Renal cortical epithelial cell (primary cell): ENCODE measurements around the gene TREML4. TPM values are rescaled to one million over a fixed set of nuclear protein-coding genes. Genes with fewer than 3 reads are reported as not detected.

Experiments used
- DNase-seq: peaks from one replicate; pipeline ENCODE4 v3.0.0-alpha.2; 2011; ENCODE audit warnings: low read depth
- total RNA-seq: library from RNA; depleted of rRNA; stranded (reverse); fragments of >200 nt; gene quantifications from 2 replicates; pipeline ENCODE4 v1.2.3, GENCODE V29; 2014

Gene TREML4
- total RNA-seq, 1 donor from 2014 or later, result not detected

DNA sequence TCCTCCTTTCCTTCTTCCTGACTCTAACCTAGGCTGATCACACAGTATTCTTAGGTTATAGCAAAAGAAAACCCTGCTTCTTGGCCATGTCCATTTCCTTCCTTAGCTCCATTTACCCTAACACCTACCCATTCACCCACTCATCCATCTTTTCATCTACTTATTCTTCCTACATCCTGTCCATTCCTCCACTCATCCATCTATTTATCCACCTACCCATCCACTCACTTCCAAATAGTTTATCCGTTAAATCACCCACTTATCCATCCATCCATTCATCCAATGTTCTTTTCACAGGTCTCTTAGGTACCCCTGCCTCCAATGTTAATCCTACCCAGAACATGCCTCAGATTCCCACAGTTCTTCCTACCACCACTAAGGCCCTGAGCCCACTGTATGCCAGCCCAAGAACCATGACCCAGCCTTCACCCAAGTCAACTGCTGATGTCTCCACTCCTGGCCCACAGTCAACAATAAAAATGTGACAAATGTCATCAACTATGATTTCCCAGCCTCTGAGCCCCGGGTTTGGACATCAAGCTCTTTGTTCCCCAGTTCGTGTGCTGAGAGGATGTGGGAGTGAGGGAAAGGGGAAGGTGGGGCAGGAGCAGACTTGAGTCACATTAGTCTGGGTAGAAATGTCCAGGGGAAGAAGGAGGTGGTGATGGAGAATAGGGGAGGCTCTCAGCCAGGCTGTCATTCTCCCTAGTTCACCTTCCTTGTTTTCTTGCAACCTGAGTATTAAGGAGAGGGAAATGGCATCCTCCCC lies 24.4 kb downstream of the TREML4 start:
- no peak for DNase-seq

DNA sequence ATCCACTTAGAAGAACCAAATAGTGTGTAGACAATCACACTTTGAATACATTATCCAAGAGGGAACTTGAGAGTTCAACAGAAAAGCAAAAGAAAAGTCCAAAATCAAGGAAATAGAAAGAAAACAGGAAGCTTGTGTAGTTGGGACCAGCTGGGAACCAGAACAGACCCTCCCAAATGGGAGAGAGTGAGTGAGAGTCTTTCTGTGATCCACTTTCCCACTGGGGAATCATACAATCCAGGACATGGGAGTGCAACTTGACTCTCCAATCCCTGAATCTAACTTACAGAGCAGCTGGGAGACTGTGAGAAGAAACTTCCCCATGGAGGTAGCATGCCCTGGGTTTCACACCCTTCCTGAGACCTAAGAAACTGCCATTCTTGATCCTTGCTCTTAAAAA lies 27.0 kb downstream of the TREML4 start:
- no peak for DNase-seq

DNA sequence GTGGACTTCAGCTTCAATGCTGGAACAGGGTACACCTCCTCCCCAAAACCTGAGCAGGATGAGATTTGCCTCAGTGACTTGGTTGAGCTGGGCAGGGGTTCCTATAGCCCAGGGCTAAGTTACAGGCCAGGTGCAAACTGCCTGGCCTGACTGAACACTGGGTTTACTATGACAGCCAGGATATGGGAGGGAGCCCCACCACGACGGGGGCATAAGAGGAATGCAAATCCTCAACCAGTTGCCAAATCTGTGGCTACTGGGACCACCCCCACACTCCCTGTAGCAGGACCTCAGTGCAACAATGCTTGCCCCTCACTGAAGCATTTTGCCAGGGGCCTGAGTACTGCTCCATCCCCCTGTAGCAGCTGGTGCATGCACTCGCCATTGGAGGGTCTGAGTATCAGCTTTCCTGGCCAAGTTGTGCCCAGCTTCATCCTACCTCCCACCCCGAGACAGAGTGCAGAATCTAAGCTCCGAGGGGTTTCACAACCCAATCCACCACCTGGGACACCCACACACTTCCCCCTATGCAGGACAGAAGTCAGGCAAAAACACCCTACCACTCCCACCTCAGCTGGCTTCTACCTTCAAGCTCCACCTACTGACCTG lies 27.6 kb downstream of the TREML4 start:
- DNase-seq, result no peak

DNA sequence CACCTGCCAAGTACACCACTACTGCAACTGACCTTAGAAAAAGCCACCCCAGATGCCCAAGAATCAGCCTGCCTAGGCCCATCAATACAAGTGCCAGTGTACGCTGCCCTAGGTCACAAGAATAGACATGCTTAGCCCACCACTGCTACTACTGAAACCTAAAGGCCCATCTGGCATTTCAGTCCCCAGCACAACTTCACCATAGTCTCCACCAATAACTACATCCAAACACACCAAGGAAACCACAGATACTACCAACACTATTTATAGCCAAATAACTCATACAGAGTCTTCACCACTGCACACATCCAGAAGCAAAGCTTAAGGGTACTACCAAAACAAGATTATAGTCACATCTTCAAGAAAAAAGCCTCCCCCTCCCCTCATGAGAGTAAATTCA lies 28.2 kb downstream of the TREML4 start:
- no peak for DNase-seq

DNA sequence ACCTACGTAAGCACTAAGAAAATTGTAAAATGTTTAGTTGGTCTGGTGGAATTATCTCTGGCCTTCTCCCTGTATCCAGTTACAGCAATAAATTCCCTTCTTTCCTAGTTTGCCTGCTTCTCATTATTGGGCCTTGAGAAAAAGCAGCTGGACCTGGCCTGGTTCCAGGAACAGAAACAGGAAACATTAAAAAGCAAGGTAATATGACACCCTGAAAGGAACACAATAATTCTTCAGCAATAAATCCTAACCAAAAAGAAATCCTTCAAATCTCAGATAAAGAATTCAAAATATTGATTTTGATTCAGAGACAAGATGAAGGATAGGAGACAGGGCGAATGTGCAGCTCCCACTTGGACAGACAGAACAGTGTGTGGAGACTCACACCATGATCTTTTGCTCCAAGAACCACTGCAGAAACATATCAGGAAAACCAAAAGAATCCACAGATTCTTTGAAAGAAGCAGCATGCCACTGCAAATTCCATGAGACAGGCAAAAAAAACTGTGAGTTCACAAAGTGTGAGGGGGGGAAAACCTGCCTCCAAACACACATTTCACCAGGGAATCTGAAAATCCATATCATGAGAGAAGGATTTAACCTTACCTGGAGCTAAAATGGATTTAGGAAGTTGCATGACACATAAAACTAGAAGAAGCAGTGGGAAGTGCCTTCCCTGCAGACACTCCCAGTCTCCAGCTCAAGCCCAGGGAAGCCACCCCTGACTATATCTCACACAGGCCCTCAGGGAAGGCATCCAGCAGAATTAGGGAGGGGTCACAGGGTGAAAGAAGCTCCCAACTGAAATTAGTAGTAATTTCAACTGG lies 29.4 kb downstream of the TREML4 start:
- peak; percentile 31 for DNase-seq

DNA sequence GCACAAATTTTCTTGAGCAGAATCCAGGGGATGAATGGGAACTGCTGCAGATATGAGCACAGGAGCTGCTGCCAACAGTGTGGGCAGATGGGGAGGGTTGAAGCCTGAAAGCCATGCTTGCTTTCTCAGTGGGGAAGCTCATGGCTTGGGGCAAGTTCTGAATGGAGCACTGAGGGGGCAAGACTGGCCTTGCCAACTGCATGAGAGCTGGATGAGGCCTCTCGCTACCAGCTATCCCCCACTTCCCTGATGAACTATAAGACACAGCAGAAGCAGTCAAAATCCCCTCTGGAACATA lies 30.0 kb downstream of the TREML4 start:
- no peak for DNase-seq

DNA sequence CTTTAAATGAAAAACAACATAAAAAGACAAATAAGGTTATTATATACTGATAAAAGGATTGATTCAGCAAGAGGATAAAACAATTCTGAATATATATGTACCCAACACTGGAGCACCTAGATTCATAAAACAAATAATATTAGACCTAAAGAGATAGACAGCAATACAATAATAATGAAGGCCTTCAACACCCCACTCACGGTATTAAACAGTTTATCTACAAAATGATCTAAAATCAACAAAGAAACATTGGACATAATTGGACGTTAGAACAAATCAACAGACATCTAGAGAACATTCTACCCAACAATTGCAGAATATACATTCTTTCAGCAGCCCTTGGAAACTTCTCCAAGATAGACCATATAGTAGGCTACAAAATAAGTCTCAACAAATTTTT lies 34.3 kb downstream of the TREML4 start:
- no peak for DNase-seq

DNA sequence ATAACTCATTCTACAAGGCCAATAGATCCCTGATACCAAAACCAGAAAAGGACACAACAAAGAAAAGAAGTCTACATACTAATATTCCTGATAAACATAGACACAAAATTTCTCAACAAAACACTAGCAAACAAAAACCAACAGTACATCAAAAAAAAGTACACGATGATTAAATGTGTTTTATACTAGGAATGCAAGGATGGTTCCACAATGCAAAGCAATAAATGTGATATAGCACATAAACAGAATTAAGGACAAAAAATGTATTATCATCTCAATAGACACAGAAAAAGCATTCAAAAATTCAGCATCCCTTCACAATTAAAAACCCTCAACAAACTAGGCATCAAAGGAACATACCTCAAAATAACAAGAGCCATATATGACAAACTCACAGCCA lies 35.1 kb downstream of the TREML4 start:
- no peak for DNase-seq

DNA sequence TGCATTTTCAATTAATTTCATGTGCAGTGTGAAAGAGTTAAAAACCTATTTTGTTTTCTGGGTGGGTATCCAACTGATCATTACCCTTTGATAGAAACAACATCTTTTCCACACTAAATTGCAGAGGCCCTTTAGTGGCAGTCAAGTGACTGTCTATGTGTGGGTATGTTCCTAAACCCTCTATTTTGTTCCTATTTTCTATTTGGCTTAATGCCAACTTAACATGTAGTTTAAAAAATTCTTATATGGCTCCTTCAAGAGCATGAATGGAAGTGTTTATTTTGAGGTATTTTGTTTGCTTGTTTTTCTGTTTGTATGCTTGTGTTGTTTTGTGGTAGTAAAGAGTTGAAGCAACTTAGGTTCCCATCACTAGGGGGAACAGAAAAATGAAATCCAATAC lies 38.4 kb downstream of the TREML4 start:
- DNase-seq, result no peak

DNA sequence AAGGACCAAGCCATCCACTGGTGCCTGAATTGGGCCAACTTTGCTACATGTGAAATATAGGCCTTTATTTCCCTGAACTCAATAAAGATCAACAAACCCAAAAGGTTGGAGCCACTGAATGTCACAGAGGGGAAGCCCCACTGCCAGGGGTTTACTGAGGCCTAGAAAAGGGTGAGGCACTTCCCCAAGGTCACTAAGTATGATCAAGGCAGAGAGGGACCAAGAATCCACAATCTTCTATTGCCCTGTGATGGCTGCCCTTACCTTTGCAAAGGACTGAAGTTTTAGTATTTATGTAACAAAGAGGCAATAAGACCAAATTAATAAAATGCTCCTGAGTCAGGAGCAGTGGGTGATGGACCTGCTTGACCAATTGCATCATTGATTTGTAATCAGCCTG lies 40.3 kb downstream of the TREML4 start:
- no peak for DNase-seq

DNA sequence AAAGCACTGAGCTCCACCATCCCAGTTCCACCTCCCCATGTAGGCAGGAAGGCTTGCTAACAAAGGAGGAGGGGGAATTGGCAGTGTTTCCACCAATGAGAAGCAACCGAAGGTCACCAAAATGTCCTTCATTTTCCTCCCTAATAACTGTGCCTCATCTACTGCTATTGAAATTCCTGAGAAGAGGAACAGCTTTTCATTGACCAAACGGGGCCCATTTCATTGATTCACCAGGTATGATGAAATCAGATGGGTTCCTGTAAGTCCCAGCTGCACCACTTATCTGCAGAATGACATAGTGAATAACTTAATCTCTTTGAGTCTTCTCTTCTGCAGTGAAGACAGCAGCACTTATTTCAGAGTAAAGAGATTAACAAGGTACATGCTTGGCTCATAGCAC lies 41.0 kb downstream of the TREML4 start:
- no peak for DNase-seq

DNA sequence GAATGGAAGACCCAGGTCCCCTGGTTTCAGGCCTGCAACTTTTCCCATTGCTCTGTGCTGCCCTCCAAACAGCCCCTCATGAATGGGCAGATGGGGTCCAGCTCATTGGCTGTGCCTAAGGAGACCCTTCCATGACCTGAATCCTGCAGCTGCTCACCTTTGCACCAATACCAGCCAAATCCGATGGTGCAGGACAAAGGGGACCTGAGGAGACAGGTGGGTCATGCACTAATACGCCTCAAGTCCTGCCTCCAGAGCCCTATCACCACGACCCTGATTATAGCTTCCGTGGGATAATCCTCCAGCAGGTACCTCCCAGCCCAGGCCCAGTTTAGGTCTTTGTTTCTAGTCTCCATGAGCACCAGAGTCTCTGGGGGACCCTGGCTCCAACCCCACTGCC lies 41.6 kb downstream of the TREML4 start:
- DNase-seq, result no peak

DNA sequence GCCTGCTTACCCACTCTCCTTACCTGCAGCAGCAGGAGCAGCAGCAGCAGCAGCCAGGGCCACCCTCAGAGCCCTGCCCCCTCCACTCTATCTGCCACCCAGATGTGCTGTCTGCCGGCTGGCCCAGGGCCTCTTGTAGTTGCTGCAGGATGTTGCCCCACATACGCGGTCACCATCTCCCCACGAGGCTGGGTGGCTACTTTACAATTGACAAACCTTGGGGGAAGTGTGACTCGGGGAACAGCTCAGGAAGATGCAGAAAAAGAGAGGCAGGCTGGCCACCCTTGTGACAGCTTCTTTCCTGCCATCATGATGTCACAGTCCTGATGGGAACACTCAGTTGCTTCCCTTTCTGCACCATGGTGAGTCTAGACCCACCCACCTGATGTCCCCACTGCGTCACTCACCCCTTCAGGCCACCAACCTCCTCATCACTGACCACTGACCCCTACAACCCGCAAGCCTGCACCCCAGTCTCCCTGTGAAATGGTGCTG lies 43.8 kb downstream of the TREML4 start:
- DNase-seq, result no peak

DNA sequence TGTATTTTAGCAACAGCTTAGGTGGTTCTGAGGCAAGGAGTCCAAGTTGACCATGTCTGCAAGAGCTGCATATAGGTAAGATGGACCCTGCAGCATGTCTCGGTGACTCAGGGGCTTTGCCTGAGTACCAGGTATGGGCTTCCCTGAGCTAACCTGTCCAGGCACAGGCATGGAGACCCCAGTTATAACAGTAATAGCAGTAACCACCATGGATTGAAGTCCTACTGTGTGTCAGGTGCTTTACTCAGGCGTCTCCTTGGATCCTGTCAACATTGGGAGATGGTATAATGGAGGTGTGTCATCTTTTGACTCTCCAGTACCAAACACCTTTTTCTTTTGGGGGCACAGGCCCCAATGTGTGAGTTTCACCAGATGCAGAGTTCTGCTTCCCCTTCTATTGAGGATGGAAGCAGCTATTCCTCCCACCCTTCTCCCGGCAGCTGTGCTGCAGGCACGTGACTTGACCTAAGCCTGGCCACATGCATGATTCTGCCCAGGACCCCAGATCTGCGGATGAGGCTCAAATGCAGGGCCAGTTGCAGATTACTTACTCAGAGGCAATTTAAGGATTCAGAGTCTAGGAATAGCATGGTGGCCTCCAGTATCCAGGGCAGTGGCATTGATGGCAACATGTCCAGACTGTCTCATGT lies 44.6 kb downstream of the TREML4 start:
- no peak for DNase-seq

DNA sequence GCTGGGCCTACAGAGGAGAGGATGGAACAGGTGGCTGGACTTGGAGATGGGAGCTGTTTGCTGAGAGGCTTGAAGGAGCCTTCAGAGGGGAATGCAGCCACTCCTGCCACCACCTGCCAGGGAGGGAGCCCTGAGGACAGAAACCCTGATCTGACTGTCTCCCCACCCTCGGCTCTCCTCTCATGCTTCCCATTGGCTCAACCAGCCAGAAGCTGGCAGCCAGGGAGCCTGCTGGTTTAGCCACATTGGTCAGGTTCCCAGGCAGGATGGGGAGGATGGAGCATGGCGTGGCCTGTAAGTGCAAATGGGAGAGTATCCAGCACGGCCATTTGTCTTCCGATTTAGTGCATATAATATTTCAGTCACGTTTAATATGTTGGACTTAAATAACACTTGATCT lies 45.6 kb downstream of the TREML4 start:
- no peak for DNase-seq

DNA sequence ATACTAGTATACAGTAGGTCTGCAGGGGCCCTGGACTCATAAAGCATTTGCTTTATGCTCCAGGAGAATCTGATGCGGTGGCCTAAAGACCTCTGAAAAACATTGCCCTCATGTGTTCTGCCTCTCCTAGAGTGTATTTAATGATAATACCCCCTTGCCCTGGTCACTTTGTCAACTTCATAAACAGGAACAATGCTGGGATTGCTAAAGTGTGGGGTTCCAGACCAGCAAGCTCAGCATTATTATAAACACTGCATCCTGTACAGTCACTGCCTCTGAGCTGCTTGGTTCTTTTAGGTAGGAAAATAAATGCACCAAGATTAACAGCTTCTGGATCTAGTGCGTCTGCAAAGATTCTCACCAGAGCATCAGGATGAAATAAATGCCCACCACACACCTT lies 46.1 kb downstream of the TREML4 start:
- DNase-seq, result no peak

DNA sequence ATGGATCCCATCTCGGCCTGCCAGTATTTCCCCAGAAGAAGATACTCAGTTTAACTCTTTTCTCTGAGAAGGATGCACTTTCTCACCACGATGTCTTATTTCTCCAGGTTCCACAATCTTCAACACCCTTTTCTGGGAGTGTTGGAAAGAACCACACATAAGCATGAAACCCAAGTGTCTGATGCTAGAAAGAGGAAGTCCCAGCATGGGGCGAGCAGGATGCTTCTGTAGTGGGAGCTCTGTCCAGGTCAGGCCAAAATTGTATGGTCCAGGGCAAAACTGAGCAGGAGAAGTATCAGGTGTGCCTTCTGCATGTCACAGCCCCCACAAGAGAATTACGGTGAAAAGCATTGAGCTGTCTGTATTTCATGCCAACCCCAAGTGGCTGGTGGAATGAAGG lies 47.3 kb downstream of the TREML4 start:
- no peak for DNase-seq

DNA sequence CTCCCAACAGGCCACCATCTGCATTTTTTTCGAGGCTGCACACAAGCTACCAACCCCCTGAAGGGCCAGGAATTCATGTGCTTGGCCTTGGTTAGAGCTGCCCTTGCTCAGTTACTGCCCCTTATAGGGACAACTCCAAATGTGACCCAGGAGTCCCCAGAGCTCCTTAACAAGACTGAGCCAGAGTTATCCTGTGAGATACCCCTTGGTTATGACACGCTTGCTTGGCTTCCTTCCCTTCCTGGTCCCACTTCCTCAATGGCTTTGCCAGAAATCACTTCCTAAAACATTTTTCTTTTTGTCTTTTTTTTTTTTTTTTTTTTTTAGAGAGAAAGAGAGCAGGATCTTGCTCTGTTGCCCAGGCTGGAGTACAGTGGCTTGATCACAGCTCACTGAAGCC lies 49.5 kb downstream of the TREML4 start:
- DNase-seq, result no peak

DNA sequence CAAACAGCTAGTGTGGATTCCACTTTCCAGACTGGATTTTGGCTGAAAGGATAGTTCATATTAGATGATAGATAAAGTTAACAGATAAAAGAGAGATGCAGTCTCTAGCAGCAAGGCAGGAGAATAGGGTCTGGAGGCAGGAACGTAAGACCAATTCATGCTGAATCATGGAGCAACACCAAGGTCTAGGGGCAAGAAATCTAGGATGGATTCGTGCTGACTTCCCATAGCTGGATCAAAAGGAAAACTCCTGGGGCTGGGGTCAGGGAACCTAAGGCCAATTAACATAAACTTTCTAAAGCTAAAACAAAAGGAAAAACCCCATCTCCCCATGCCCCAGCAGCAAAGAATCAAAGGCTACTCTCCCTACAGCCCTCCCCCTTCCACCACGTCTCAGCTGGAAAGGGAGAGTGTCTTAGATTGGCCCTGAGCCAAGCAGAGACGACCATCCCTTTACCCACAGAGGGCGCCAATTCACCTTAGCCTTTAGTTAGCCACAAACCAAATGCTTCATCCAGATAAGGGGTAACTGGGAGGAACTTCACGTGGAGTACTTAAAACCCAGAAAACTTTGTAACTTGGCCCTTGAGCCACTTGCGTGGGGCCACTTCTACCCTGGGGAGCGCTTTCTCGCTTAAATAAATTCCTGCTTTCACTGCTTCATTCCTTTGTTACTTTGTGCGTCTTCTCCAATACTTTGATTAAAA lies 50.7 kb downstream of the TREML4 start:
- DNase-seq, result peak; percentile 41

DNA sequence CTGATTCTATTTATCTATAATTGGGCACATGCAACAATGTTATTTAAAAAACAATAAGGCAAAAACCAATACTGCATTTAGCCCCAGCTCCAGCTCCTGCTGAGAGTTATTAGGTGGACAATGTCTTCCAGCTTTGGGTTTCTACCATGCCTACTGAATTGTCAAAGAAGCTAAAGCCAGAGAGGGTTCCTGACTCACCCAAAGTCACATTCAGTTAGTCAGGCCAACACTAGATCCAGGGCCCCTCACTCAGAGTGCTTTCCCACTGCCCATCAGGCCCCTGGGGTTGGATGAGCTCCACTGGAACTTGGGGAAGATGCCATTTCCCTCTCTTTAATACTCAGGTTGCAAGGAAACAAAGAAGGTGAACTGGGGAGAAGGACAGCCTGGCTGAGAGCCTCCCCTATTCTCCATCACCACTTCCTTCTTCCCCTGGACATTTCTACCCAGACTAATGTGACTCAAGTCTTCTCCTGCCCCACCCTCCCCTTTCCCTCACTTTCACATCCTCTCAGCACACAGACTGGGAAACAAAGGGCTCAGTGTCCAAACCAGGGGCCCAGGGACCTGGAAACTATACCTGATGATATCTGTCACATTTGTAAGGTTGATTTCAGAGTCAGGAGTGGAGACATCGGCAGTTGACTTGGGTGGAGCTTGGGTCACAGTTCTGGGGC lies 52.4 kb downstream of the TREML4 start:
- DNase-seq, result no peak

DNA sequence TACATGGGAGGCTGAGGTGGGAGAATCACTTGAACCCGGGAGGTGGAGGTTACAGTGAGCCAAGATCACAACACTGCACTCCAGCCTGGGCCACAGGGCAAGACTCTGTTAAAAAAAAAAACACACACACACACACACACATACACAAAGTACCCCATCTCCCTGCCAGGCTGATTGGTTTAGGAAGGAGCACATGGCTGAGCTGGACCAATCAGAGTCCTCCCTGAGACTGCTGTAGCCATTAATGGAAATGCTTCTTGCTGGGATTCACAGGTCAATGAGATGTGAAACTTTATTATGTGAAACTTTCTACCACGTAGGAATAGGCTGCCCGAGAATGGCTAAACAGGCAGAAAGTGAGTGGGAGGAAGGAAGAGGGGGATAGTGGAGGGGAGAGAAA lies 55.5 kb downstream of the TREML4 start:
- DNase-seq, result no peak
